Keratinocyte (primary cell): ENCODE results near the gene TIMMDC1. TPM values are rescaled to one million over a fixed set of nuclear protein-coding genes. Genes with fewer than 3 reads are reported as not detected.

Source experiments
- DNase-seq: peaks from one replicate; pipeline ENCODE4 v3.0.0-alpha.2; 2011; ENCODE audit warnings: low read depth, missing footprints, low spot score
- FAIRE-seq: peaks from 2 replicates; lab custom pipeline; 2011; peaks lifted over from hg19 to GRCh38; lab: Jason Lieb, UNC
- H2AFZ ChIP-seq: 2 replicates; pipeline ENCODE4 v1.6.0; 2012; ENCODE audit warnings: low read length, control low read depth, inconsistent platforms; ENCODE audit not compliant: control insufficient read depth
- H3K27ac ChIP-seq: 2 replicates; pipeline ENCODE4 v1.5.1; 2011; ENCODE audit warnings: low read length; ENCODE audit not compliant: control insufficient read depth, insufficient read depth
- H3K27me3 ChIP-seq: 3 replicates; pipeline ENCODE4 v1.6.0; 2011; ENCODE audit warnings: low read length; ENCODE audit not compliant: control insufficient read depth, insufficient read depth; ENCODE audit errors: extremely low read depth
- H3K36me3 ChIP-seq, 2 experiments: 2 replicates in 1 of 2; 3 replicates in 1 of 2; pipeline ENCODE4 v1.5.1; 2011; ENCODE audit warnings: low read length in 2 of 2, mild to moderate bottlenecking in 1 of 2; ENCODE audit not compliant: control insufficient read depth in 2 of 2, insufficient read depth in 2 of 2; ENCODE audit errors: extremely low read depth in 1 of 2
- H3K4me1 ChIP-seq: 3 replicates; pipeline ENCODE4 v1.5.1; 2011; ENCODE audit warnings: low read length; ENCODE audit not compliant: control insufficient read depth, insufficient read depth; ENCODE audit errors: extremely low read depth
- H3K4me2 ChIP-seq: 3 replicates; pipeline ENCODE4 v1.6.0; 2011; ENCODE audit warnings: low read depth, low read length; ENCODE audit not compliant: control insufficient read depth, insufficient read depth; ENCODE audit errors: extremely low read depth
- H3K4me3 ChIP-seq, 3 experiments: fragments of 200-600 bp in 1 of 3; sonication (generic) in 1 of 3; 2 replicates in 2 of 3; 3 replicates in 1 of 3; pipeline ENCODE4 v1.5.1; 2011 to 2016; ENCODE audit warnings: low read length in 3 of 3, mild to moderate bottlenecking in 3 of 3, control low read depth in 2 of 3, inconsistent platforms in 1 of 3, low read depth in 1 of 3, mixed read lengths in 1 of 3, mixed run types in 1 of 3, moderate library complexity in 1 of 3; ENCODE audit not compliant: control insufficient read depth in 2 of 3, insufficient read depth in 2 of 3; ENCODE audit errors: extremely low read depth in 1 of 3
- H3K79me2 ChIP-seq: 2 replicates; pipeline ENCODE4 v1.6.0; 2012; ENCODE audit warnings: low read length; ENCODE audit not compliant: control insufficient read depth, insufficient read depth
- H3K9ac ChIP-seq: 3 replicates; pipeline ENCODE4 v1.6.0; 2011; ENCODE audit warnings: low read length; ENCODE audit not compliant: control insufficient read depth, insufficient read depth; ENCODE audit errors: extremely low read depth
- H3K9me1 ChIP-seq: 3 replicates; pipeline ENCODE4 v1.6.0; 2011; ENCODE audit warnings: low read length; ENCODE audit not compliant: control insufficient read depth, insufficient read depth; ENCODE audit errors: extremely low read depth
- H3K9me3 ChIP-seq: 2 replicates; pipeline ENCODE4 v1.5.1; 2012; ENCODE audit warnings: low read depth, low read length; ENCODE audit not compliant: control insufficient read depth
- H4K20me1 ChIP-seq: 3 replicates; pipeline ENCODE4 v1.6.0; 2011; ENCODE audit warnings: low read length; ENCODE audit not compliant: control insufficient read depth, insufficient read depth; ENCODE audit errors: extremely low read depth
- CTCF ChIP-seq, 3 experiments: IDR thresholded peaks in 1 of 3; conservative IDR thresholded peaks in 1 of 3; optimal IDR thresholded peaks in 1 of 3; 2 replicates in 2 of 3; 3 replicates in 1 of 3; pipeline versions ENCODE3 to v1.5.1; 2011; ENCODE audit warnings: low read length in 3 of 3, mild to moderate bottlenecking in 3 of 3, moderate library complexity in 2 of 3, control low read depth in 1 of 3, inconsistent platforms in 1 of 3; ENCODE audit not compliant: insufficient read depth in 2 of 3; ENCODE audit errors: extremely low read depth in 1 of 3
- EZH2 ChIP-seq: IDR thresholded peaks from one replicate; pipeline ENCODE4 v1.6.1; 2012; ENCODE audit warnings: inconsistent platforms, mild to moderate bottlenecking, low read length, moderate library complexity
- dilution Hi-C: fragments of 300-500 bp; cut with MboI; formaldehyde crosslinking; loops from one replicate; pipeline ENCODE4 v1.7.0; 2020; ENCODE audit warnings: low sequenced_read_pairs; ENCODE audit not compliant: extremely low pct_ligation_motif_present
- polyA plus RNA-seq, 5 experiments: library from polyadenylated mRNA; depleted of rRNA in 3 of 5; stranded (reverse) in 3 of 5; stranded (forward) in 1 of 5; unstranded in 1 of 5; fragments of >200 nt; gene quantifications; 1 replicate in 1 of 5; 2 replicates in 3 of 5; 3 replicates in 1 of 5; pipeline versions ENCODE4 v1.2.1 to v1.2.3, GENCODE V29; 2011 to 2012; ENCODE audit warnings: missing spikeins in 2 of 5, low read depth in 1 of 5, low replicate concordance in 1 of 5

TIMMDC1 gene
- polyA plus RNA-seq, 1 donor (not counting 4 experiments of a cell fraction or from before 2014, with no cell fraction given), result 140 TPM

GRCh38 chr3:119508172-119508845 lies 10.0 kb downstream of the TIMMDC1 start:
- H3K36me3 ChIP-seq, result peaks cover 8 to 19% of the 10 kb centered on the region in 2 experiments
- dilution Hi-C loops, result no loop called here

GRCh38 chr3:119510690-119511089 lies 12.3 kb downstream of the TIMMDC1 start:
- Histone ChIP-seq H2AFZ (no peak overlapping the region), H3K9me3 (no peaks in the 10 kb centered on the region), H3K79me2 (peaks cover 2% of the 10 kb centered on the region), H3K4me2 (no peak overlapping the region), H3K9me1 (no peaks in the 10 kb centered on the region), H3K27me3 (no peaks in the 10 kb centered on the region), H3K36me3 (peaks cover 9 to 21% of the 10 kb centered on the region in 2 experiments), H3K27ac (no peak overlapping the region), H3K4me3 (no peak overlapping the region), H3K9ac (no peak overlapping the region), H3K4me1 (no peaks in the 10 kb centered on the region), H4K20me1 (no peaks in the 10 kb centered on the region)
- dilution Hi-C loops, result no loop called here
- FAIRE-seq (no peak), DNase-seq (no peak)
- no peak for TF ChIP-seq EZH2

More at GRCh38 chr3:119508172-119508845, 10.0 kb downstream of the TIMMDC1 start:
- H3K27me3 ChIP-seq, result no peaks in the 10 kb centered on the region
- peaks cover 5% of the 10 kb centered on the region for H3K79me2 ChIP-seq
- TF ChIP-seq EZH2 (no peak), CTCF (optimal IDR thresholded peaks at IDR 0.05 in 1 of 3, IDR thresholded peaks at IDR 0.05 in 1 of 3, conservative IDR thresholded peaks at IDR 0.05 in 1 of 3; ENCODE audit: extremely low read depth in 1 of 3, insufficient read depth in 2 of 3, low read length in 3 of 3) (no peak)
- no peak overlapping the region for H3K4me3 ChIP-seq
- H3K9me3 ChIP-seq, result no peaks in the 10 kb centered on the region
- H3K9ac ChIP-seq, result no peak overlapping the region
- no peaks in the 10 kb centered on the region for H4K20me1 ChIP-seq
- no peak overlapping the region for H3K4me2 ChIP-seq
- H3K4me1 ChIP-seq, result no peaks in the 10 kb centered on the region
- no peak overlapping the region for H3K27ac ChIP-seq
- no peak for FAIRE-seq
- no peak overlapping the region for H2AFZ ChIP-seq
- no peaks in the 10 kb centered on the region for H3K9me1 ChIP-seq
- DNase-seq, result no peak

GRCh38 chr3:119514637-119515036 lies 16.3 kb downstream of the TIMMDC1 start:
- dilution Hi-C loops, result no loop called here
- FAIRE-seq (no peak), DNase-seq (no peak)
- peaks cover 14 to 21% of the 10 kb centered on the region in 2 experiments for H3K36me3 ChIP-seq
- no peak overlapping the region for H3K27ac ChIP-seq
- no peak overlapping the region for H3K4me2 ChIP-seq
- H3K27me3 ChIP-seq, result no peaks in the 10 kb centered on the region
- H2AFZ ChIP-seq, result no peak overlapping the region
- H4K20me1 ChIP-seq, result no peaks in the 10 kb centered on the region
- no peak overlapping the region for H3K4me3 ChIP-seq
- no peaks in the 10 kb centered on the region for H3K9me1 ChIP-seq
- TF ChIP-seq CTCF (optimal IDR thresholded peaks at IDR 0.05 in 1 of 3, IDR thresholded peaks at IDR 0.05 in 1 of 3, conservative IDR thresholded peaks at IDR 0.05 in 1 of 3; ENCODE audit: extremely low read depth in 1 of 3, insufficient read depth in 2 of 3, low read length in 3 of 3) (no peak), EZH2 (no peak)
- no peaks in the 10 kb centered on the region for H3K79me2 ChIP-seq
- H3K4me1 ChIP-seq, result no peaks in the 10 kb centered on the region
- H3K9me3 ChIP-seq, result no peaks in the 10 kb centered on the region
- H3K9ac ChIP-seq, result no peak overlapping the region
